ENCODE data around the gene TECPR1. TPM values are rescaled to one million over a fixed set of nuclear protein-coding genes. Genes with fewer than 3 reads are reported as not detected.

TECPR1 gene
- total RNA-seq, 1 experiment from 2014 or later, result 13.9 TPM

- WGBS (ENCODE audit: extremely low coverage, insufficient read length, low lambda C conversion rate), result no CpG with 5 or more reads among the region's 2 CpGs
- Histone ChIP-seq H2AK5ac (ENCODE audit: insufficient read length, low read length) (no peak overlapping the region), H4K91ac (ENCODE audit: insufficient read length, low read depth, low read length) (no peak overlapping the region), H2BK12ac (ENCODE audit: insufficient read length, low read depth, low read length) (no peak overlapping the region), H3K56ac (ENCODE audit: insufficient read length, low read depth, low read length) (no peak overlapping the region), H4K5ac (ENCODE audit: insufficient read length, low read depth, low read length) (no peak overlapping the region), H4K8ac (replicated peaks; ENCODE audit: insufficient read length, low read depth, low read length) (no peak overlapping the region), H2BK20ac (ENCODE audit: low read depth, low read length, poor library complexity, severe bottlenecking) (no peak overlapping the region), H3K4ac (ENCODE audit: low read depth, low read length) (no peak overlapping the region), H3K4me1 (ENCODE audit: insufficient read depth, low read length) (no peaks in the 10 kb centered on the region), H2AFZ (ENCODE audit: low read length) (no peak overlapping the region), H3K9me3 (ENCODE audit: control insufficient read depth, low read depth, low read length) (no peaks in the 10 kb centered on the region), H3K14ac (ENCODE audit: insufficient read depth, low read length) (no peak overlapping the region), H3K27ac (ENCODE audit: insufficient read length, low read depth, low read length) (no peak overlapping the region), H3K27me3 (ENCODE audit: insufficient read depth, low read length) (no peaks in the 10 kb centered on the region), H3K23ac (ENCODE audit: insufficient read length, low read depth, low read length) (no peak overlapping the region), H4K20me1 (ENCODE audit: control insufficient read depth, insufficient read depth, insufficient read length) (no peaks in the 10 kb centered on the region), H3K79me1 (ENCODE audit: insufficient read depth, low read depth, low read length, poor library complexity, severe bottlenecking) (no peaks in the 10 kb centered on the region), H2BK15ac (ENCODE audit: low read depth, low read length) (no peak overlapping the region), H3K79me2 (ENCODE audit: insufficient read depth, low read length) (no peaks in the 10 kb centered on the region), H3K18ac (ENCODE audit: insufficient read length, low read depth, low read length) (no peak overlapping the region), H2BK120ac (ENCODE audit: low read depth, low read length, poor library complexity, severe bottlenecking) (no peak overlapping the region), H3K4me2 (ENCODE audit: insufficient read depth, insufficient read length, low read length) (no peak overlapping the region), H3K9ac (ENCODE audit: extremely low read depth, insufficient read length, low read length) (no peak overlapping the region), H3K23me2 (ENCODE audit: insufficient read length, low read depth, low read length, poor library complexity, severe bottlenecking) (no peaks in the 10 kb centered on the region), H3T11ph (ENCODE audit: low read length) (no peak overlapping the region), H2BK5ac (ENCODE audit: insufficient read length, low read length) (no peak overlapping the region)
- H3K4me3 Mint-ChIP-seq, result no peak overlapping the region
- no peak overlapping the region for H3K27ac Mint-ChIP-seq
- H3K36me3 Mint-ChIP-seq (ENCODE audit: insufficient read depth in 1 of 3, low read depth in 3 of 3), result peaks cover 1 to 7% (median 3%) of the 10 kb centered on the region in 3 experiments; a peak in 4 of 7 replicates
- no peak for DNase-seq
- peaks cover 0 to 4% of the 10 kb centered on the region in 2 experiments; a peak in 3 of 4 replicates for H3K4me1 Mint-ChIP-seq
- no peaks in the 10 kb centered on the region; the same call in 1 of the 2 replicates for H3K27me3 Mint-ChIP-seq (ENCODE audit: low read depth)
- H3K9me3 Mint-ChIP-seq, result no peaks in the 10 kb centered on the region
- peak; percentile 46 for TF ChIP-seq CTCF (conservative IDR thresholded peaks at IDR 0.05)
These were observed 14.8 kb upstream of the TECPR1 start for GRCh38 chr7:98266840-98267239.
